K562 (cell line): ENCODE measurements around the gene LBP. TPM values are rescaled to one million over a fixed set of nuclear protein-coding genes. Genes with fewer than 3 reads are reported as not detected.

Experiments
- EP300 ChIP-seq: IDR thresholded peaks from 2 replicates; pipeline ENCODE4 v1.6.1; 2012; ENCODE audit warnings: low read length, improper control_type of control experiment
- GATA2 ChIP-seq: sonication (generic); formaldehyde crosslinking; IDR thresholded peaks from 2 replicates; pipeline ENCODE4 v1.4.0; 2020; ENCODE audit warnings: mild to moderate bottlenecking, missing genetic modification reagents
- IRF2 ChIP-seq: sonication (generic); formaldehyde crosslinking; IDR thresholded peaks from 2 replicates; pipeline ENCODE4 v1.8.1; 2022; ENCODE audit warnings: mild to moderate bottlenecking, missing genetic modification reagents
- OTX1 ChIP-seq: fragments of 450-650 bp; formaldehyde crosslinking; IDR thresholded peaks from 2 replicates; pipeline ENCODE4 v1.4.0; 2022; ENCODE audit warnings: mild to moderate bottlenecking
- RBBP5 ChIP-seq: fragments of 200-600 bp; sonication (generic); IDR thresholded peaks from 2 replicates; pipeline ENCODE4 v1.6.1; 2012; ENCODE audit warnings: borderline replicate concordance, mild to moderate bottlenecking, low read length, control low read depth, inconsistent platforms; ENCODE audit not compliant: insufficient read depth, poor library complexity, severe bottlenecking
- SAFB ChIP-seq: fragments of 200-400 bp; formaldehyde crosslinking; IDR thresholded peaks from 2 replicates; pipeline ENCODE4 v1.6.1; 2017; ENCODE audit warnings: low read depth, low read length, borderline replicate concordance
- SMARCA5 ChIP-seq: fragments of 450-650 bp; IDR thresholded peaks from 2 replicates; pipeline ENCODE4 v1.6.1; 2016
- TOE1 ChIP-seq, 2 experiments: fragments of 450-650 bp in 1 of 2; sonication (generic) in 1 of 2; formaldehyde crosslinking in 1 of 2; IDR thresholded peaks; 2 replicates each; pipeline versions ENCODE4 v1.7.1 to v1.8.0; 2016 to 2022; ENCODE audit warnings: borderline replicate concordance in 2 of 2, mild to moderate bottlenecking in 2 of 2, antibody characterized with exemption in 1 of 2, inconsistent platforms in 1 of 2, low read depth in 1 of 2, missing genetic modification reagents in 1 of 2, moderate library complexity in 1 of 2
- ZNF143 ChIP-seq: sonication (generic); formaldehyde crosslinking; IDR thresholded peaks from 2 replicates; pipeline ENCODE4 v1.9.0; 2022; ENCODE audit warnings: mild to moderate bottlenecking, missing genetic modification reagents
- ZNF217 ChIP-seq: sonication (generic); formaldehyde crosslinking; IDR thresholded peaks from 2 replicates; pipeline ENCODE4 v1.8.0; 2022; ENCODE audit warnings: mild to moderate bottlenecking, missing genetic modification reagents
- polyA plus RNA-seq, 8 experiments: library from polyadenylated mRNA; depleted of rRNA in 4 of 8; stranded (reverse) in 5 of 8; unstranded in 3 of 8; fragments of >200 nt; fragmentation: Nextera tagmentation in 2 of 8; fragmentation: Illumina TruSeq in 1 of 8; extraction: Ambion mirVana in 2 of 8; extraction: Trizol in 1 of 8; gene quantifications; 2 replicates each; pipeline versions ENCODE4 v1.2.1 to v1.2.3, GENCODE V29; 2011 to 2014; ENCODE audit warnings: inconsistent platforms in 1 of 8, missing spikeins in 1 of 8
- total RNA-seq, 7 experiments: library from RNA; depleted of rRNA in 6 of 7; stranded (reverse); fragments of >200 nt in 6 of 7; fragmentation: Illumina TruSeq in 2 of 7; extraction: Trizol in 2 of 7; gene quantifications; 2 replicates each; pipeline versions ENCODE4 v1.2.1 to v1.2.3, GENCODE V29; 2011 to 2021; ENCODE audit warnings: low replicate concordance in 1 of 7
- TF ChIP-seq, protein P1 (sequence below): fragments of 250-450 bp; sonication (Bioruptor Pico); IDR thresholded peaks from 2 replicates; pipeline ENCODE4 v1.5.0; 2021; ENCODE audit warnings: mild to moderate bottlenecking, borderline replicate concordance
- TF ChIP-seq, protein P2 (sequence below): sonication (generic); formaldehyde crosslinking; IDR thresholded peaks from 2 replicates; pipeline ENCODE4 v1.8.0; 2023; ENCODE audit warnings: missing genetic modification reagents, mild to moderate bottlenecking, borderline replicate concordance
- TF ChIP-seq, protein P3 (sequence below): fragments of 450-650 bp; IDR thresholded peaks from 2 replicates; pipeline ENCODE4 v1.7.1; 2018; ENCODE audit warnings: mild to moderate bottlenecking, low read depth; ENCODE audit not compliant: partially characterized antibody
- TF ChIP-seq, protein P4 (sequence below): sonication (generic); formaldehyde crosslinking; IDR thresholded peaks from 2 replicates; pipeline ENCODE4 v1.8.1; 2023; ENCODE audit warnings: mild to moderate bottlenecking, missing genetic modification reagents

Gene LBP
- total and polyA plus RNA-seq, 9 of the 15 experiments (the other 6 are each of a cell fraction or from before 2014, with no cell fraction given): 0.06 to 0.31 (median 0.09) TPM; not detected in 3

DNA sequence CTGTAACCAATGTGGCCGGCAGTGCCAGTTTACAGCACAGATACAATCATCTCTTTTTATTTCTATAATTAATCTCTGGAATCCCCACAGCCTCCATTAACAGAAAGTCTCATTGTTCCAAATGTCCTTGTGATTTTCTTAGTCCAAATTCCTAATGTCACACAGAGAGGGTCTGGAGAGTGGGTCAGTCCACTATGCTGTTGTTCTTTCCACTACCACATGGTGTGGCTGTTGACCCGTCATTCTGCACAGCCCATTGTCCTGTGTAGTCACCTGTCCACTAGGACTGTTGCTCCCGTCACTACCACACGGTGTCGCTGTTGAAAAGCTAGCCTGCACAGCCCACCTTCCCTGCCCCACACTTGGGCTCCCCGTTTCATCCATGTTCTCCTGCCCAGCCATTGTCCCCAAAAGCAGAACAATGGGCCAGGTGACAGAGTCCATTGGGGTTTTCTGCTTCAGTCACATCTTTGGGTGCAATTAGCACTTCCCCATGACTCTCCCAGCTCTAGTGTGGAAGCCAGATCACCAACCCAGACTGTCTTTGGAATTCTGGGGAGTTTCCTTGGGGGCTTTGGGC is 8.6 kb upstream of the LBP start (continued):
- TF ChIP-seq, protein P1, sequence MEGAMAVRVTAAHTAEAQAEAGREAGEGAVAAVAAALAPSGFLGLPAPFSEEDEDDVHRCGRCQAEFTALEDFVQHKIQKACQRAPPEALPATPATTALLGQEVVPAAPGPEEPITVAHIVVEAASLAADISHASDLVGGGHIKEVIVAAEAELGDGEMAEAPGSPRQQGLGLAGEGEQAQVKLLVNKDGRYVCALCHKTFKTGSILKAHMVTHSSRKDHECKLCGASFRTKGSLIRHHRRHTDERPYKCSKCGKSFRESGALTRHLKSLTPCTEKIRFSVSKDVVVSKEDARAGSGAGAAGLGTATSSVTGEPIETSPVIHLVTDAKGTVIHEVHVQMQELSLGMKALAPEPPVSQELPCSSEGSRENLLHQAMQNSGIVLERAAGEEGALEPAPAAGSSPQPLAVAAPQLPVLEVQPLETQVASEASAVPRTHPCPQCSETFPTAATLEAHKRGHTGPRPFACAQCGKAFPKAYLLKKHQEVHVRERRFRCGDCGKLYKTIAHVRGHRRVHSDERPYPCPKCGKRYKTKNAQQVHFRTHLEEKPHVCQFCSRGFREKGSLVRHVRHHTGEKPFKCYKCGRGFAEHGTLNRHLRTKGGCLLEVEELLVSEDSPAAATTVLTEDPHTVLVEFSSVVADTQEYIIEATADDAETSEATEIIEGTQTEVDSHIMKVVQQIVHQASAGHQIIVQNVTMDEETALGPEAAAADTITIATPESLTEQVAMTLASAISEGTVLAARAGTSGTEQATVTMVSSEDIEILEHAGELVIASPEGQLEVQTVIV (CRISPR knock-in tag): no peak
- TF ChIP-seq, protein P2, sequence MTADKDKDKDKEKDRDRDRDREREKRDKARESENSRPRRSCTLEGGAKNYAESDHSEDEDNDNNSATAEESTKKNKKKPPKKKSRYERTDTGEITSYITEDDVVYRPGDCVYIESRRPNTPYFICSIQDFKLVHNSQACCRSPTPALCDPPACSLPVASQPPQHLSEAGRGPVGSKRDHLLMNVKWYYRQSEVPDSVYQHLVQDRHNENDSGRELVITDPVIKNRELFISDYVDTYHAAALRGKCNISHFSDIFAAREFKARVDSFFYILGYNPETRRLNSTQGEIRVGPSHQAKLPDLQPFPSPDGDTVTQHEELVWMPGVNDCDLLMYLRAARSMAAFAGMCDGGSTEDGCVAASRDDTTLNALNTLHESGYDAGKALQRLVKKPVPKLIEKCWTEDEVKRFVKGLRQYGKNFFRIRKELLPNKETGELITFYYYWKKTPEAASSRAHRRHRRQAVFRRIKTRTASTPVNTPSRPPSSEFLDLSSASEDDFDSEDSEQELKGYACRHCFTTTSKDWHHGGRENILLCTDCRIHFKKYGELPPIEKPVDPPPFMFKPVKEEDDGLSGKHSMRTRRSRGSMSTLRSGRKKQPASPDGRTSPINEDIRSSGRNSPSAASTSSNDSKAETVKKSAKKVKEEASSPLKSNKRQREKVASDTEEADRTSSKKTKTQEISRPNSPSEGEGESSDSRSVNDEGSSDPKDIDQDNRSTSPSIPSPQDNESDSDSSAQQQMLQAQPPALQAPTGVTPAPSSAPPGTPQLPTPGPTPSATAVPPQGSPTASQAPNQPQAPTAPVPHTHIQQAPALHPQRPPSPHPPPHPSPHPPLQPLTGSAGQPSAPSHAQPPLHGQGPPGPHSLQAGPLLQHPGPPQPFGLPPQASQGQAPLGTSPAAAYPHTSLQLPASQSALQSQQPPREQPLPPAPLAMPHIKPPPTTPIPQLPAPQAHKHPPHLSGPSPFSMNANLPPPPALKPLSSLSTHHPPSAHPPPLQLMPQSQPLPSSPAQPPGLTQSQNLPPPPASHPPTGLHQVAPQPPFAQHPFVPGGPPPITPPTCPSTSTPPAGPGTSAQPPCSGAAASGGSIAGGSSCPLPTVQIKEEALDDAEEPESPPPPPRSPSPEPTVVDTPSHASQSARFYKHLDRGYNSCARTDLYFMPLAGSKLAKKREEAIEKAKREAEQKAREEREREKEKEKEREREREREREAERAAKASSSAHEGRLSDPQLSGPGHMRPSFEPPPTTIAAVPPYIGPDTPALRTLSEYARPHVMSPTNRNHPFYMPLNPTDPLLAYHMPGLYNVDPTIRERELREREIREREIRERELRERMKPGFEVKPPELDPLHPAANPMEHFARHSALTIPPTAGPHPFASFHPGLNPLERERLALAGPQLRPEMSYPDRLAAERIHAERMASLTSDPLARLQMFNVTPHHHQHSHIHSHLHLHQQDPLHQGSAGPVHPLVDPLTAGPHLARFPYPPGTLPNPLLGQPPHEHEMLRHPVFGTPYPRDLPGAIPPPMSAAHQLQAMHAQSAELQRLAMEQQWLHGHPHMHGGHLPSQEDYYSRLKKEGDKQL: no peak
- TF ChIP-seq EP300 (no peak), SAFB (no peak), OTX1 (CRISPR knock-in tag) (no peak), ZNF217 (no peak), RBBP5 (no peak), ZNF143 (CRISPR knock-in tag) (0 out of 2 replicates have a peak, but pooled peaks have one; percentile 15), GATA2 (no peak), TOE1 (IDR thresholded peaks at IDR 0.05; ENCODE audit: borderline replicate concordance) (peak; percentile 34; the same call in 1 of the 2 replicates), TOE1 (CRISPR knock-in tag; IDR thresholded peaks at IDR 0.05; ENCODE audit: borderline replicate concordance, low read depth) (peak; percentile 86; the same call in 1 of the 2 replicates), SMARCA5 (no peak), IRF2 (no peak)
- TF ChIP-seq, protein P3, sequence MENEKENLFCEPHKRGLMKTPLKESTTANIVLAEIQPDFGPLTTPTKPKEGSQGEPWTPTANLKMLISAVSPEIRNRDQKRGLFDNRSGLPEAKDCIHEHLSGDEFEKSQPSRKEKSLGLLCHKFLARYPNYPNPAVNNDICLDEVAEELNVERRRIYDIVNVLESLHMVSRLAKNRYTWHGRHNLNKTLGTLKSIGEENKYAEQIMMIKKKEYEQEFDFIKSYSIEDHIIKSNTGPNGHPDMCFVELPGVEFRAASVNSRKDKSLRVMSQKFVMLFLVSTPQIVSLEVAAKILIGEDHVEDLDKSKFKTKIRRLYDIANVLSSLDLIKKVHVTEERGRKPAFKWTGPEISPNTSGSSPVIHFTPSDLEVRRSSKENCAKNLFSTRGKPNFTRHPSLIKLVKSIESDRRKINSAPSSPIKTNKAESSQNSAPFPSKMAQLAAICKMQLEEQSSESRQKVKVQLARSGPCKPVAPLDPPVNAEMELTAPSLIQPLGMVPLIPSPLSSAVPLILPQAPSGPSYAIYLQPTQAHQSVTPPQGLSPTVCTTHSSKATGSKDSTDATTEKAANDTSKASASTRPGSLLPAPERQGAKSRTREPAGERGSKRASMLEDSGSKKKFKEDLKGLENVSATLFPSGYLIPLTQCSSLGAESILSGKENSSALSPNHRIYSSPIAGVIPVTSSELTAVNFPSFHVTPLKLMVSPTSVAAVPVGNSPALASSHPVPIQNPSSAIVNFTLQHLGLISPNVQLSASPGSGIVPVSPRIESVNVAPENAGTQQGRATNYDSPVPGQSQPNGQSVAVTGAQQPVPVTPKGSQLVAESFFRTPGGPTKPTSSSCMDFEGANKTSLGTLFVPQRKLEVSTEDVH: no peak
- TF ChIP-seq, protein P4, sequence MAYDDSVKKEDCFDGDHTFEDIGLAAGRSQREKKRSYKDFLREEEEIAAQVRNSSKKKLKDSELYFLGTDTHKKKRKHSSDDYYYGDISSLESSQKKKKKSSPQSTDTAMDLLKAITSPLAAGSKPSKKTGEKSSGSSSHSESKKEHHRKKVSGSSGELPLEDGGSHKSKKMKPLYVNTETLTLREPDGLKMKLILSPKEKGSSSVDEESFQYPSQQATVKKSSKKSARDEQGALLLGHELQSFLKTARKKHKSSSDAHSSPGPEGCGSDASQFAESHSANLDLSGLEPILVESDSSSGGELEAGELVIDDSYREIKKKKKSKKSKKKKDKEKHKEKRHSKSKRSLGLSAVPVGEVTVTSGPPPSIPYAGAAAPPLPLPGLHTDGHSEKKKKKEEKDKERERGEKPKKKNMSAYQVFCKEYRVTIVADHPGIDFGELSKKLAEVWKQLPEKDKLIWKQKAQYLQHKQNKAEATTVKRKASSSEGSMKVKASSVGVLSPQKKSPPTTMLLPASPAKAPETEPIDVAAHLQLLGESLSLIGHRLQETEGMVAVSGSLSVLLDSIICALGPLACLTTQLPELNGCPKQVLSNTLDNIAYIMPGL: peak; percentile 81; the same call in 1 of the 2 replicates
